ENCODE results near the gene SPG7.

SPG7 gene

DNA sequence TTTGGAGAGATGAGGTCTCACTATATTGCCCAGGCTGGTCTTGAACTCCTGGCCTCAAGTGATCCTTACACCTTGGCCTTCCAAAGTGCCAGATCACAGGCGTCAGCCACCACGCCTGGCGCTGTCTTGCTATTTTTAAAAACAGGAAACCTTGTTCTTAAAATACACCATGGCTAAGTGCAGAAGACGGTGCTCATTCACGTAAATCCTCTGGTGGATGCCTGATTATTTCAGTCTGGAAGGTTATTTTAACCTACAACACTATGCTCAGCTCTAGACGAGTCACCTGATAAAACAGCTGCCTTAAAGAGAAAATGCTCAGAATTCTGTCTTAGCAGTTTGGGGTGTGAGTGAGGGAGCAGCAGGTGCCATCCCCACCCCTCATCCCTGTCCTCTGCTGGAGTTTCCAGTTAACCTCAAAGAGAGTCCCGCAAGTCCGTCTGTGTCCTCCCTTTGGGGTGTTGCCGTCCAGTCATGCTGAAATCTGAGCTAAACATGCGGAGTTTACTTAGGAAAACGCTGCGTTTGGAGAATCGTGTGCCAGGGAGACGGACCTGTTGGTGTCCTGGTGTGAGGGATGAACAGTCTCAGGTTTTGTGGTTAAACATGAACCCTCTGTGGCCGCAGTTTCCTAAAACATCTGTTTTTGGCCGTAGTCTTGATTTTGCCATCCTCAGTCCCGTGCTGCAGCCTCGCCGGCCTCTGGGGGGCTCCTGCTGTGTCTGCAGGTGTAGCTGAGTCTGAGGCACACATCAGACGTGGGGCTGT is 17.1 kb downstream of the SPG7 start:
- FAIRE-seq (peak; percentile 78), DNase-seq (ENCODE audit: insufficient read length, low spot score) (peak; percentile 62)
- TF ChIP-seq TAF1 (IDR thresholded peaks at IDR 0.05; ENCODE audit: low read depth, low read length), result no peak

GRCh38 chr16:89529097-89529496 is 20.9 kb downstream of the SPG7 start:
- TF ChIP-seq POLR2AphosphoS5 (IDR thresholded peaks at IDR 0.05; ENCODE audit: low read depth, low read length) (no peak), POU2F2 (IDR thresholded peaks at IDR 0.05; ENCODE audit: low read depth, low read length) (no peak), TAF1 (IDR thresholded peaks at IDR 0.05; ENCODE audit: low read depth, low read length) (no peak), POLR2A (IDR thresholded peaks at IDR 0.05; ENCODE audit: low read depth, low read length) (no peak)
- DNase-seq (ENCODE audit: insufficient read length, low spot score) (no peak), FAIRE-seq (no peak)

- FAIRE-seq, result peak; percentile 20
- no peak for DNase-seq (ENCODE audit: insufficient read length, low spot score)
- TF ChIP-seq POLR2A (IDR thresholded peaks at IDR 0.05; ENCODE audit: low read depth, low read length) (no peak), POU2F2 (IDR thresholded peaks at IDR 0.05; ENCODE audit: low read depth, low read length) (no peak), POLR2AphosphoS5 (IDR thresholded peaks at IDR 0.05; ENCODE audit: low read depth, low read length) (no peak), SPI1 (IDR thresholded peaks at IDR 0.05; ENCODE audit: low read depth, low read length) (no peak), PAX5 (IDR thresholded peaks at IDR 0.05; ENCODE audit: insufficient read depth, low read length, severe bottlenecking) (no peak)
Measured at GRCh38 chr16:89530401-89531381, 22.5 kb downstream of the SPG7 start.

DNA sequence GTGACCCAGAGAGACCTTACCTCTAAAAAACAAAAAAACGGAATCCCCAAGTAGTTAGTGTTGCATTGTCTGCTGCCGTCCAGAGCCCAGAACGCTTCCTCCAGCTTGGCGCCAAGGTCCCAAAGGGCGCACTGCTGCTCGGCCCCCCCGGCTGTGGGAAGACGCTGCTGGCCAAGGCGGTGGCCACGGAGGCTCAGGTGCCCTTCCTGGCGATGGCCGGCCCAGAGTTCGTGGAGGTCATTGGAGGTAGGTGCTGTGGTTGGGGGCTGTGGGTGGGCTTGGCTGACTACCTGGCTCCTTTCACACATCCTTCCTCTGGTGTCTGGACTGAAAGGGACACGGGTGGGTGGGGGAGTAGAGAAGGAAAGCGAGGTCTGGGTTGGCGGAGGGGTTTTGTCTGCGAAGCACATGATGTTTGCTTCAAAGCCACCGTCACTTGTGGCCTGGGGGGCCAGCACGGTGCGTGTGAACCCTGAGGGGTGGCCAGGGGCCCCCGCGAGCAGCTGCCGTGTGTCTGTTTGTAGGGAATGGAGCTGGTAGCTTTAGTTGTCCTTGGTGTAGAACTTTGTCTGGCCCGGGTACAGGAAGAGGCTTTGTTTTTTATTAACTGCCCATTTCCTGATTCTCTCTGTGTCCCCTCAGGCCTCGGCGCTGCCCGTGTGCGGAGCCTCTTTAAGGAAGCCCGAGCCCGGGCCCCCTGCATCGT is 23.8 kb downstream of the SPG7 start:
- FAIRE-seq, result no peak
- no peak for DNase-seq (ENCODE audit: insufficient read length, low spot score)
- no peak for TF ChIP-seq PAX5 (IDR thresholded peaks at IDR 0.05; ENCODE audit: insufficient read depth, low read length, severe bottlenecking)
- TF ChIP-seq POLR2A (IDR thresholded peaks at IDR 0.05; ENCODE audit: low read depth, low read length), result no peak
- TF ChIP-seq TAF1 (IDR thresholded peaks at IDR 0.05; ENCODE audit: low read depth, low read length), result no peak

DNA sequence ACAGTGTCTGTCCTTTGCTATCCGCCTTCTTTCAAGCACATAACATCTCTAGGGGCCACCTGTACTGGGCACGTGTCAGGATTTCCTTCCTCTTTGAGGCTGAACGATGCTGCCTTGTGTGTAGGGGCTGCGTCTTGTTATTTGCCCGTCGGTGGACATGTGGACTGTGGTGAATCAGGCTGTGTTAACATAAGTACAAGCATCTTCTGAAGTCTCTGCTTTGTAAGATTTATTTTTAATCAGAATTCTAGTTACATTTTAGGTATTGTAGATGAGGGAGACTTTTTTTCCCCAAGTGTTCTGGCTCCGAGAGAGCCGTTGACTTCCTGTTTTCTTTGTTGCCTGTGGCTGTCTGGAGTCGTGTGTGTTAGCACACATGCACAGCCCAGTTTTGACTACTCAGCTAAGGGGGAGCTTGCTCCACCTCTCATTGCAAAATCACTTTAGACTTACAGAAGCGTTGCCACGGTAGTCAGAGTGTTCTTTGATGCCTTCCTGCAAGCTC is 26.1 kb downstream of the SPG7 start:
- FAIRE-seq (peak; percentile 82), DNase-seq (ENCODE audit: insufficient read length, low spot score) (no peak)
- TF ChIP-seq SPI1 (IDR thresholded peaks at IDR 0.05; ENCODE audit: low read depth, low read length) (peak; percentile 70), PAX5 (IDR thresholded peaks at IDR 0.05; ENCODE audit: insufficient read depth, low read length, severe bottlenecking) (no peak)

DNA sequence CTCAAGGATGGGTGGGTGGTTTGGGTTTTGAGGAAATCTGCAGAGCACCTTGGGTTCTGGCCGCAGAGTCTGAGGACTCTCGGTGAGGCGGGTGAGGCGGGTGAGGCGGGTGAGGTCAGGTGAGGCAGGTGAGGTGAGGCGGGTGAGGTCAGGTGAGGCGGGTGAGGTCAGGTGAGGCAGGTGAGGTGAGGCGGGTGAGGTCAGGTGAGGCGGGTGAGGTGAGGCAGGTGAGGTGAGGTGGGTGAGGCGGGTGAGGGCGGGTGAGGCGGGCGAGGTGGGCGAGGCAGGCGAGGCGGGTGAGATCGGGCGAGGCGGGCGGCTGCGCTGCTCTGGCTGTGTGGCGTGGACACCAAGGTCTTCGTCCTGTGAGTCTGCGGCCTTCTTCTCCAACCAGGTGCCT is 28.2 kb downstream of the SPG7 start:
- DNase-seq (ENCODE audit: insufficient read length, low spot score), result no peak
- no peak for FAIRE-seq
- TF ChIP-seq PAX5 (IDR thresholded peaks at IDR 0.05; ENCODE audit: insufficient read depth, low read length, severe bottlenecking) (no peak), SPI1 (IDR thresholded peaks at IDR 0.05; ENCODE audit: low read depth, low read length) (no peak), TAF1 (IDR thresholded peaks at IDR 0.05; ENCODE audit: low read depth, low read length) (no peak), POLR2AphosphoS5 (IDR thresholded peaks at IDR 0.05; ENCODE audit: low read depth, low read length) (no peak), POU2F2 (IDR thresholded peaks at IDR 0.05; ENCODE audit: low read depth, low read length) (no peak), POLR2A (IDR thresholded peaks at IDR 0.05; ENCODE audit: low read depth, low read length) (no peak)

GRCh38 chr16:89536886-89537548 is 28.8 kb downstream of the SPG7 start:
- FAIRE-seq (no peak), DNase-seq (ENCODE audit: insufficient read length, low spot score) (no peak)
- TF ChIP-seq TAF1 (IDR thresholded peaks at IDR 0.05; ENCODE audit: low read depth, low read length) (no peak), SPI1 (IDR thresholded peaks at IDR 0.05; ENCODE audit: low read depth, low read length) (no peak), POU2F2 (IDR thresholded peaks at IDR 0.05; ENCODE audit: low read depth, low read length) (no peak), POLR2AphosphoS5 (IDR thresholded peaks at IDR 0.05; ENCODE audit: low read depth, low read length) (no peak), POLR2A (IDR thresholded peaks at IDR 0.05; ENCODE audit: low read depth, low read length) (no peak), PAX5 (IDR thresholded peaks at IDR 0.05; ENCODE audit: insufficient read depth, low read length, severe bottlenecking) (no peak)

GRCh38 chr16:89537549-89537925 is 29.3 kb downstream of the SPG7 start:
- DNase-seq (ENCODE audit: insufficient read length, low spot score) (no peak), FAIRE-seq (no peak)
- TF ChIP-seq POLR2AphosphoS5 (IDR thresholded peaks at IDR 0.05; ENCODE audit: low read depth, low read length) (no peak), TAF1 (IDR thresholded peaks at IDR 0.05; ENCODE audit: low read depth, low read length) (no peak), POU2F2 (IDR thresholded peaks at IDR 0.05; ENCODE audit: low read depth, low read length) (no peak), PAX5 (IDR thresholded peaks at IDR 0.05; ENCODE audit: insufficient read depth, low read length, severe bottlenecking) (no peak), POLR2A (IDR thresholded peaks at IDR 0.05; ENCODE audit: low read depth, low read length) (no peak), SPI1 (IDR thresholded peaks at IDR 0.05; ENCODE audit: low read depth, low read length) (no peak)

GRCh38 chr16:89538286-89538685 is 30.1 kb downstream of the SPG7 start:
- FAIRE-seq (no peak), DNase-seq (ENCODE audit: insufficient read length, low spot score) (no peak)
- TF ChIP-seq POU2F2 (IDR thresholded peaks at IDR 0.05; ENCODE audit: low read depth, low read length), result no peak
- TF ChIP-seq POLR2AphosphoS5 (IDR thresholded peaks at IDR 0.05; ENCODE audit: low read depth, low read length), result no peak
- no peak for TF ChIP-seq TAF1 (IDR thresholded peaks at IDR 0.05; ENCODE audit: low read depth, low read length)
